ENCODE measurements around the gene XRCC6.

Gene XRCC6

GRCh38 chr22:41699264-41700107, 78.4 kb downstream of the XRCC6 start, which contains the start of gene MEI1:
MEI1 (plus strand) TSS chr22:41699503; CDS start chr22:41699539, 36 bp downstream.
- no peak for DNase-seq (ENCODE audit: low spot score)
- TF ChIP-seq CTCF (IDR thresholded peaks at IDR 0.05), result no peak
- H3K4me3 ChIP-seq, result peak within 1 kb of the TSS; percentile 46

GRCh38 chr22:41700108-41700364, 78.9 kb downstream of the XRCC6 start:
- no peak for DNase-seq (ENCODE audit: low spot score)
- H3K4me3 ChIP-seq, result no peak overlapping the region
- no peak for TF ChIP-seq CTCF (IDR thresholded peaks at IDR 0.05)
- no peak overlapping the region for H3K27ac ChIP-seq

More at GRCh38 chr22:41699264-41700107, 78.4 kb downstream of the XRCC6 start, which contains the start of gene MEI1:
- no peak within 1 kb of the TSS for H3K27ac ChIP-seq

GRCh38 chr22:41702763-41703162, 81.7 kb downstream of the XRCC6 start:
- Histone ChIP-seq H3K4me3 (no peak overlapping the region), H3K27ac (no peak overlapping the region)
- no peak for DNase-seq (ENCODE audit: low spot score)
- TF ChIP-seq CTCF (IDR thresholded peaks at IDR 0.05), result no peak

GRCh38 chr22:41709341-41709740, 88.2 kb downstream of the XRCC6 start:
- no peak for TF ChIP-seq CTCF (IDR thresholded peaks at IDR 0.05)
- H3K27ac ChIP-seq, result no peak overlapping the region
- DNase-seq (ENCODE audit: low spot score), result no peak
- H3K4me3 ChIP-seq, result no peak overlapping the region

- TF ChIP-seq CTCF (IDR thresholded peaks at IDR 0.05), result no peak
- no peak for DNase-seq (ENCODE audit: low spot score)
- H3K4me3 ChIP-seq, result no peak overlapping the region
These were observed 91.9 kb downstream of the XRCC6 start for GRCh38 chr22:41713004-41713403.

More at GRCh38 chr22:41713004-41713403, 91.9 kb downstream of the XRCC6 start:
- H3K27ac ChIP-seq, result no peak overlapping the region

Data from coronary artery (tissue), 2 donors.